ENCODE results near the gene RMP24.

- TF ChIP-seq CTCF (IDR thresholded peaks at IDR 0.05; ENCODE audit: low read length): no peak
- no peak for TF ChIP-seq EZH2 (IDR thresholded peaks at IDR 0.05; ENCODE audit: borderline replicate concordance, low read length)
Observed at GRCh38 chr18:35964319-35964718, 8.2 kb upstream of the RMP24 start.
